ENCODE measurements around the gene TFCP2L1. TPM values are rescaled to one million over a fixed set of nuclear protein-coding genes. Genes with fewer than 3 reads are reported as not detected.

The TFCP2L1 gene
- total and polyA plus RNA-seq, 2 of the 4 experiments (the other 2 are of a cell fraction), result not detected

DNA sequence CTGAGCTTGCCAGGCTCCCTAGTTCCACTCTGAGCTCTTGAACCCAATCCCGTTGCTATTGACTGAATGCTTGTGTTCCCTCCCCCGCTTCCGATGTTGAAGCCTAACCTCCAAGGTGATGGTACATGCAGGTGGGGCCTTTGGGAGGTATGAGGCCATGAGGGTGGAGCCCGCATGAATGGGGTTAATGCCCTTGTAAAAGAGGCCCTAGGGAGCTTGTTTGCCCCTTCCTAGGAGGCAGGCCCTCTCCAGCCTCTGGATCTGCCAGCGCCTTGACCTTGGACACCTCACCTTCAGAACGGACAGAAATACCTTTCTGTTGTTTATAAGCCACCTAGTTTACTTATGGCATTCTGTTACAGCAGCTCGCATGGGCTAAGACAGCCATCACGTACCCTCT lies 71.6 kb downstream of the TFCP2L1 start:
- TF ChIP-seq RFX5 (IDR thresholded peaks at IDR 0.05; ENCODE audit: low read depth, low read length), result no peak
- TF ChIP-seq CHD1 (IDR thresholded peaks at IDR 0.05; ENCODE audit: low read depth, low read length), result no peak
- no peak for TF ChIP-seq CEBPB (IDR thresholded peaks at IDR 0.05; ENCODE audit: low read depth, low read length)
- TF ChIP-seq BHLHE40 (IDR thresholded peaks at IDR 0.05; ENCODE audit: low read depth, low read length), result no peak
- no peak for TF ChIP-seq POLR2A (IDR thresholded peaks at IDR 0.05; ENCODE audit: low read depth, low read length)
- TF ChIP-seq, protein P1, sequence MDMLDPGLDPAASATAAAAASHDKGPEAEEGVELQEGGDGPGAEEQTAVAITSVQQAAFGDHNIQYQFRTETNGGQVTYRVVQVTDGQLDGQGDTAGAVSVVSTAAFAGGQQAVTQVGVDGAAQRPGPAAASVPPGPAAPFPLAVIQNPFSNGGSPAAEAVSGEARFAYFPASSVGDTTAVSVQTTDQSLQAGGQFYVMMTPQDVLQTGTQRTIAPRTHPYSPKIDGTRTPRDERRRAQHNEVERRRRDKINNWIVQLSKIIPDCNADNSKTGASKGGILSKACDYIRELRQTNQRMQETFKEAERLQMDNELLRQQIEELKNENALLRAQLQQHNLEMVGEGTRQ (IDR thresholded peaks at IDR 0.05; ENCODE audit: low read depth, low read length), result no peak
- no peak for TF ChIP-seq SMC3 (IDR thresholded peaks at IDR 0.05; ENCODE audit: low read depth, low read length)
- no peak for TF ChIP-seq MAZ (IDR thresholded peaks at IDR 0.05; ENCODE audit: borderline replicate concordance, low read depth, low read length)
- WGBS, 2 experiments (ENCODE audit: extremely low coverage in 2 of 2, insufficient read length in 1 of 2), result 20% methylated on average over 1 of the region's 8 CpGs; no CpG with 5 or more reads in 1 of the 2 experiments
- Histone ChIP-seq H3K14ac (replicated peaks; ENCODE audit: low read depth, low read length) (no peak overlapping the region), H3K4me3 (ENCODE audit: insufficient read depth, low read depth, low read length) (no peak overlapping the region), H2BK5ac (ENCODE audit: low read depth, low read length, poor library complexity, severe bottlenecking) (no peak overlapping the region), H3K79me1 (ENCODE audit: low read depth in 1 of 2, low read length in 2 of 2) (no peaks in the 10 kb centered on the region), H3K9ac (ENCODE audit: low read depth, low read length) (no peak overlapping the region), H2AFZ (replicated peaks; ENCODE audit: low read length, poor library complexity) (no peak overlapping the region), H3K36me3 (ENCODE audit: control insufficient read depth, insufficient read depth, low read length) (no peaks in the 10 kb centered on the region), H2BK20ac (ENCODE audit: low read depth, low read length) (no peak overlapping the region), H3K18ac (ENCODE audit: low read depth, low read length) (no peak overlapping the region), H3K56ac (ENCODE audit: extremely low read depth, insufficient read depth, low read length) (no peak overlapping the region), H3K27me3 (ENCODE audit: control insufficient read depth, insufficient read depth, low read length) (peaks cover 52% of the 10 kb centered on the region), H3K4me1 (ENCODE audit: control insufficient read depth, insufficient read depth, low read length) (no peaks in the 10 kb centered on the region), H4K5ac (ENCODE audit: low read depth, low read length) (no peak overlapping the region), H4K91ac (ENCODE audit: insufficient read depth, low read depth, low read length) (no peak overlapping the region), H2AK9ac (replicated peaks; ENCODE audit: low read depth, low read length, poor library complexity) (no peak overlapping the region), H2AK5ac (ENCODE audit: low read depth, low read length) (no peak overlapping the region), H3K9me1 (ENCODE audit: insufficient read depth, low read length) (no peaks in the 10 kb centered on the region), H3K23ac (ENCODE audit: low read depth, low read length) (no peak overlapping the region), H3K27ac (ENCODE audit: insufficient read depth, low read length) (no peak overlapping the region), H2BK120ac (ENCODE audit: low read depth, low read length) (no peak overlapping the region), H2BK15ac (ENCODE audit: low read depth, low read length) (no peak overlapping the region), H4K20me1 (ENCODE audit: insufficient read depth, low read length) (no peaks in the 10 kb centered on the region), H3K9me3 (ENCODE audit: control insufficient read depth, insufficient read depth, low read length) (no peaks in the 10 kb centered on the region), H4K8ac (ENCODE audit: low read depth in 2 of 2, low read length in 2 of 2) (no peak overlapping the region), H3K4ac (ENCODE audit: low read depth, low read length) (no peak overlapping the region), H3K4me2 (ENCODE audit: low read depth, low read length) (no peak overlapping the region)
- dilution Hi-C loops (cut with HindIII; ENCODE audit: low sequenced_read_pairs, unreplicated experiment), result no loop called here
- DNase-seq, result no peak
- intact Hi-C loops (cut with micrococcal nuclease), result no loop called here
- in situ Hi-C loops (cut with MboI; ENCODE audit: low sequenced_read_pairs), result no loop called here
- ChIA-PET CTCF (no interaction called here), POLR2A (ENCODE audit: unreplicated experiment) (no interaction called here)
- ATAC-seq (ENCODE audit: low read depth), result no peak
- no TSS peak for BruUV-seq (replicated peaks)
